ENCODE results near the gene CMTM3.
"Not testable (repeated sequence)": the region's sequence is repeated elsewhere in the genome, so short reads cannot be mapped to it uniquely, and the experiment has no call there.

Gene CMTM3

DNA sequence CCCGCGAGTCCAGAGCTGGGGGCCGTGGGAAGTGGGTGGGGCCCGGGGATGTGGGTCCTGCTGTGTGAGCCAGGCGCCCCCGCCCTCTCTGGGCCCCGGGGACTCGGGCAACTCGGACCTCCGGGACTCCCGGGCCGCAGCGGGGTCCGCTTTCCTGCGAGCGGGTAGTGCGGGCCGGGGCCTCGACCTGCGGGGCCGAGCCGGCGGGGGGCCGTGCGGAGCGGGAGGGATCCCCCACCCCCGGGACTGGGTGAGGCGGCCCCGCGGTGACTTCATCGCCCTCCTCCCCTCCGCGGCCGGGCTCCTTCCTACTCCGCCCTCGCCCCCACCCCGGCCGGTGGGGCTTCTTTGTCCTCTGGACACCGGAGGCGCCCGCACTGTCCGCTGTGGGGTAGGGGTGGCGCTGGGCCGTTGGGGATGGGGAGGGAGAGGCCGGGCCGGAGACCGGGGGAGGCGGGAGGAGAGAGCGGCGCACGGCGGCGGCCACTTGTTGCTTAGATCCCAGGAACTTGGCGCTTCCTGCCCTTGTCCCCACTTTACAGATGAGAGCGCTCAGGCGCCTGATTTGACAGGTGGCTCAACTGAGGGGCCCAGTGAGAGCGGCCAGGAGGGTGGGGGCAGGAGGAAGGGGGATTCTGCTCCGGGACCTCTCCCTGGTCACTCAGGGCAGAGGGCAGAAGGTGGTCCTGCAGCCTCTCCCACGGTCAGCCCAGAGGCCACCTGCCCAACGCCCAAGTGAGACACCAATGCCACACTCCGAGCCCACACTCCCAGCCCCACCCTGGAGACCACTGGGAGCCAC lies 874 bp downstream of the CMTM3 start:
- ATAC-seq (replicated peaks; ENCODE audit: extremely low read depth, poor library complexity, severe bottlenecking) (no peak), DNase-seq (ENCODE audit: low spot score in 2 of 2) (no peak)
- peak overlapping the region; percentile 88 for H3K4me3 Mint-ChIP-seq
- peak overlapping the region; percentile 60 for H3K27ac Mint-ChIP-seq (ENCODE audit: low read depth)
- peaks cover 42% of the 10 kb centered on the region for H3K4me1 Mint-ChIP-seq
- H3K36me3 Mint-ChIP-seq (ENCODE audit: insufficient read depth) = peaks cover 20% of the 10 kb centered on the region
- no peaks in the 10 kb centered on the region for H3K9me3 Mint-ChIP-seq
- H3K27me3 Mint-ChIP-seq = no peaks in the 10 kb centered on the region

DNA sequence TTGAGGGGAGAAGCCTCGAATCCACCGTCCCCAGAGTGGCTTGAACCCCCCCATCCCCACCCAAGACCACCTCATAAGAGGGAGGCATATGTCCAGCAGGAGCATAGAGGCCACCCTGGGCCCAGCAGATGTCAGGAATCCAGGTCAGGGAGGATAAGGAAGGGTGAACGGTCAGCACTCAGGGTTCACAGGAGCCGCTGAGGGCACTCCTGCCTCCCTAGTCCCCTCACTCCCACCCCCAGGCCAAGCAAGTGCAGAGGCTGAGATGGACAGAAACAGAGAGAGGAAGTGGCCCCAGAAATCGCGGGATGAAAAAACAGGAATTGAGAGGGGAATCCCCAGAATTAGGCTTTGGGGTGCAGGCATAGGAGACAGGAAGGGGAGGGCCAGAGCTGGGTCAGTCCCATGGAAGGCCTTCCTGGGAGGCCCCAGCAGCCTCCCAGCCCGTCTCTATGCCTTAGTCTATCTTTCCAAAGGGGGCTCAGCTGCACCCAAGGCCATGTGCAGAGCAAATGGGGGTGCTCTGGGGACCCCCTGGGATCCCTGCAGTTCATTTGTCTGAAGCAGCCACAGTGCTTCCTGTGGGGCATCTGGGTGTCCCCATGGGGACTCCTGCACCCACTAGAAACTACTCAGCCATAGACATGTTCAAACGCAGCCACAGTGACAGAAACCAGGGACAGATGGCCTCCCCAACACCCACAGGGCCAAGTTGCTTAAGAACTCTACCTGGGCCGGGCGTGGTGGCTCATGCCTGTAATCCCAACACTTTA lies 1.7 kb downstream of the CMTM3 start:
- no peaks in the 10 kb centered on the region for H3K9me3 Mint-ChIP-seq
- peak overlapping the region; percentile 60 for H3K27ac Mint-ChIP-seq (ENCODE audit: low read depth)
- peaks cover 42% of the 10 kb centered on the region for H3K4me1 Mint-ChIP-seq
- H3K36me3 Mint-ChIP-seq (ENCODE audit: insufficient read depth) = peaks cover 25% of the 10 kb centered on the region
- no peak for ATAC-seq (replicated peaks; ENCODE audit: extremely low read depth, poor library complexity, severe bottlenecking)
- H3K27me3 Mint-ChIP-seq = no peaks in the 10 kb centered on the region
- H3K4me3 Mint-ChIP-seq = peak overlapping the region; percentile 74
- no peak for DNase-seq (ENCODE audit: low spot score in 2 of 2)

DNA sequence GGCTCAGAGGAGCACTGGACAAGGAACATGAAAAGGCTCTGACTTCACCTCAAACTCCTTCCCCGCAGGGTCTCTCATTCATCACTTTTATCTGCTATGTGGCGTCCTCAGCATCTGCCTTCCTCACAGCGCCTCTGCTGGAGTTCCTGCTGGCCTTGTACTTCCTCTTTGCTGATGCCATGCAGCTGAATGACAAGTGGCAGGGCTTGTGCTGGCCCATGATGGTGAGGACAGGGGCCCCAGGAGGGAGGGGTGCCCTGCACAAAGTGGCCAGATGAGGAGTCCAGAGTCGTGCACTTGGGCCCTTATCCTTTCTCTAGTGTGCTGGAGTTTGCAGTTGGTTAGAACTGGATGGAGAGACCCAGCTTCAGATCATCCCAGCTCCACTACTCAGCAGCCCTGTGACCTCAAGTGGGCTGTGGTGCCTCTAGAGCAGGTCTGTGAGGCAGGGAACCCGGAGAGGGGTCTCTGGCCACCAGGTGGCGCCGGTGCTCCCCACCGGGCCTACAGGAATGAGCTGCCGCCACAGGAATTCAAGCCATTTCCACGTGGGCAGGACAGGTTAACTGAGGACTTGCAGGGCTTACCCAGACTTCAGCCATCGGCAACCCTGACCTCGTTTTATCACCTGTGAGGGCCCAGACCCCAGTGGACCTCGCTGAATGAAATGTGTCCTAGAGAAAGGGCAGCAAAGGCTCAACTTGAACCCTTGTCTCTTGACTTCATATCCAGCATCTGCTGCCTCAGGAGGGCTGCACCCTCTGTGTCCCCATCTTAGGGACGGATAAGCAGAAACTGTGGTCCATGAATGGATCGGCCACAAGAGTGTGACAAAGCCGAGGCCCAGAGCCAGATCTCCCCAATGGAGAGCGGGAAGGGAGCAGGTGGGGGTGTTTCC lies 4.0 kb downstream of the CMTM3 start:
- no peaks in the 10 kb centered on the region for H3K9me3 Mint-ChIP-seq
- H3K27me3 Mint-ChIP-seq = no peaks in the 10 kb centered on the region
- peak overlapping the region; percentile 49 for H3K4me3 Mint-ChIP-seq
- ATAC-seq (replicated peaks; ENCODE audit: extremely low read depth, poor library complexity, severe bottlenecking) = no peak
- peak; percentile 63 to 75 for DNase-seq (ENCODE audit: low spot score in 2 of 2)
- peaks cover 42% of the 10 kb centered on the region for H3K36me3 Mint-ChIP-seq (ENCODE audit: insufficient read depth)
- no peak overlapping the region for H3K27ac Mint-ChIP-seq (ENCODE audit: low read depth)
- peaks cover 35% of the 10 kb centered on the region for H3K4me1 Mint-ChIP-seq

DNA sequence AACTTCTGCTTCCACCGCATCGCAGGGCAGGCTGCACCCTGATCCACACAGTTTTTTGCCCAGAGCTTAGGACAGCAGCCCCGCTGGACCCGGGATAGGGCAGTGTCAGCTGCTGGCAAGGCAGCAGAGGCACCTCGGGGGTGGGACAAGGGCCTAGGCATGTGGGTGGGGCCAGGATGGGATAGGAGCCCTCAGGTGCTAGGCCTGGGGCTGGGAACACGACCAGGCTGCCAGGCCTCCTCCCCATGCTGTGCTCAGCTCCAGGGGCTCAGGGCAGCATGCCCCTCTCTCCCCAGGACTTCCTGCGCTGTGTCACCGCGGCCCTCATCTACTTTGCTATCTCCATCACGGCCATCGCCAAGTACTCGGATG lies 4.6 kb downstream of the CMTM3 start:
- H3K27ac Mint-ChIP-seq (ENCODE audit: low read depth) = no peak overlapping the region

DNA sequence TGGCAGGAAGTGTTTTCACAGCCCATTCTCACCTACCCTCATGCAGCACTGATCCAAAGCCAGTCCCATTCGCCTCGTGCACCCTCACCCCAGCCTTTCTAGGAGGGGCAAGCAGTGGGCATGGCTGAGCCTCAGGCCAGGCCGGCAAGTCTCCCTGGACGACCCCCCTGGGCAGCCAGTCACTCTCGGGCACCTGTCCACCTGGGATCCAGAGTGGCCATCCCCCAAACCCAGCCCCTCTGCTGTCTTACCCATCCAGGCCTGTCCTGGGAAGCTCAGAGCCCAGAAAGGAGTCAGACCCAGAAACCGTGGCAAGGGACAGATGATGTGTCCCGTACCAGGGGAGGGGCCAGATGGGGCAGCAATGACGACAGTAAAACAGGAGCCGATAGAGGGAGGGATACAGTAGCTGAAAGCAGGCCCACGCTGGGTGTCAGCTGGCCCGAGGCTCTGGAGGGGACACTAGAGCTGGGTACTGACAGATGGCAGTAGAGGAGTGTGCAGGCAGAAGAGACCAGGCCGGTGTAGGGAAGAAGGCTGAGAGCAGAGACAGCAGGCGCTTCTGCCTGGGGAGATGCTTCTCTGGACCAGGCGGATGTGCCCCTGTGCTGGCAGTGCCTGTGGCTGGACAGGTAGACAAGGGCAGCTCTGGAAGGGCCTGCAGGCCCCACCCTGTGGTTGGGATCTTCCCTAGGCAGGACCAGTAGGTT lies 5.8 kb downstream of the CMTM3 start:
- H3K36me3 Mint-ChIP-seq (ENCODE audit: insufficient read depth) = peaks cover 42% of the 10 kb centered on the region
- peak overlapping the region; percentile 16 for H3K27ac Mint-ChIP-seq (ENCODE audit: low read depth)
- no peaks in the 10 kb centered on the region for H3K9me3 Mint-ChIP-seq
- peaks cover 28% of the 10 kb centered on the region for H3K4me1 Mint-ChIP-seq
- DNase-seq (ENCODE audit: low spot score in 2 of 2) (no peak), ATAC-seq (replicated peaks; ENCODE audit: extremely low read depth, poor library complexity, severe bottlenecking) (no peak)
- H3K27me3 Mint-ChIP-seq = no peaks in the 10 kb centered on the region
- no peak overlapping the region for H3K4me3 Mint-ChIP-seq

More for the DNA sequence above, 4.6 kb downstream of the CMTM3 start:
- Mint-ChIP-seq H3K36me3 (ENCODE audit: insufficient read depth) (peaks cover 39% of the 10 kb centered on the region), H3K27me3 (no peaks in the 10 kb centered on the region), H3K4me1 (peaks cover 28% of the 10 kb centered on the region), H3K4me3 (no peak overlapping the region), H3K9me3 (no peaks in the 10 kb centered on the region)
- no peak for ATAC-seq (replicated peaks; ENCODE audit: extremely low read depth, poor library complexity, severe bottlenecking)
- no peak for DNase-seq (ENCODE audit: low spot score in 2 of 2)

DNA sequence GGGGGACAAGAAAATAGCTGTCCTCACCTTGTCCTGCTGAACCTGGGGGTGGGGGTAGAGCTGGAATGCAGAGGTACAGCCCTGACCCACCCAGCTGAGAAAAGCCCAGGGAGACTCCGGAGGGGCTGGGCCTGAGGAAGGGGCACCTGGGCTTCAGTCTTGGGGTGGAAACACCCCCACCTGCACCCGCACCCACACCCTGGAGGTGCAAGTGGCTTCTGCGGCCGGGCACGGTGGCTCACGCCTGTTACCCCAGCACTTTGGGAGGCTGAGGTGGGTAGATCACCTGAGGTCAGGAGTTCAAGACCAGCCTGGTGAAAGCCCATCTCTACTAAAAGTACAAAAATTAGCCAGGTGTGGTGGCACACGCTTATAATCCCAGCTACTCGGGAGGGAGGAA lies 7.4 kb downstream of the CMTM3 start:
- not testable (repeated sequence) for H3K27me3 Mint-ChIP-seq; H3K4me3 Mint-ChIP-seq; ATAC-seq (replicated peaks; ENCODE audit: extremely low read depth, poor library complexity, severe bottlenecking); H3K9me3 Mint-ChIP-seq; DNase-seq (ENCODE audit: low spot score in 2 of 2)
- Mint-ChIP-seq H3K36me3 (ENCODE audit: insufficient read depth) (peaks cover 37% of the 10 kb centered on the region), H3K27ac (ENCODE audit: low read depth) (peak overlapping the region; percentile 57), H3K4me1 (peaks cover 16% of the 10 kb centered on the region)

DNA sequence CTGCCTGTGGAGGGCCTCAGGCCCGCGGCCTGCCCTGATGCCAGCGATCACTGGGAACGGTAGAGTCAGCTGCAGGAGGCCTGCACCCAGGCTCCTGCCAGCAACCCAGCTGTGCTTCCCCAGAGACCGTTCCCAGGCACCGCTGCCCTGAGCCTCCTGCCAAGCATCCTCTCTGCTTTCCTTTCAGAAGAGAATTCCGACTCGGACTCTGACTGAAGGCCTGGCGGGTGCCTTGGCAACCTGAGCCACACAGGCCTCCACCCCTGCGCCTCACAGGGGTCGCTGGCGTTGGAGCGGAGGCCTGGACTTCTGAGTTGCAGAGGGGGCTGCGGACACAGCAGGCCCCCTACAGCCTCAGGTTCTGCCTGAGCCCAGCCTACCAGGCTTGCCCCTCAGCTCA lies 7.9 kb downstream of the CMTM3 start:
- H3K27ac Mint-ChIP-seq (ENCODE audit: low read depth) = peak overlapping the region; percentile 57
- peaks cover 37% of the 10 kb centered on the region for H3K36me3 Mint-ChIP-seq (ENCODE audit: insufficient read depth)
- no peak overlapping the region for H3K4me3 Mint-ChIP-seq
- no peak for DNase-seq (ENCODE audit: low spot score in 2 of 2)
- H3K27me3 Mint-ChIP-seq = no peaks in the 10 kb centered on the region
- no peaks in the 10 kb centered on the region for H3K9me3 Mint-ChIP-seq
- no peak for ATAC-seq (replicated peaks; ENCODE audit: extremely low read depth, poor library complexity, severe bottlenecking)
- peaks cover 11% of the 10 kb centered on the region for H3K4me1 Mint-ChIP-seq

DNA sequence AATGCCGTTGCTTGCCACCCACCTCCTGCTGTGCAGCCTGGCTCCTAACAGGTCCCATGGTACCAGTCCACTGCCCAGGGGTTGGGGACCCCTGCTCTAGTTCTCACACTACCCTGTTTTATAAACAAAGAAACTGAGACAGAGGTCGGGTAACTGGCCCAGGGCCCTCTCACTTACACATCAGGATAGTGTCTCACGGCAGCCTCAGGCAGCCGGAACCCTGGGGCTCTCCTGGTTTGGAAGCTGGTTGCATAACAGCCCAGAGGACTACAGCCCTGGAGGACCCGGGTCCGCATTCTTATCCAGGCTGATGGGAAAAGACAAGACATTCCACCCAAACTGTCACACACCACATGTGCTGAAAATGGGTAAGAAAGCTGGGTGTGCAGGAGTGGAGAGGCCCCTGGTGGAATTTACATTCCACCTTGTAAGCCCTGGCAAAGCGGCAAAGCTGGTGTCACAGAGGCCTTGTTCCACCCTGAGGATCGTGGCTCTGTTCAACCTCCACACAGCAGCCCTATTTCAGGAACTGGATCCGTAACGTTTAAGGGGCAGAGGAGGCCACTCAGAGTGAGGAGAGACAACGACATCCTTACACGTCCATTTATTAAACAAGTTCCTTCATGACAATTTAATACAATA lies 9.8 kb downstream of the CMTM3 start:
- H3K36me3 Mint-ChIP-seq (ENCODE audit: insufficient read depth) = peaks cover 37% of the 10 kb centered on the region
- DNase-seq (ENCODE audit: low spot score in 2 of 2) (no peak), ATAC-seq (replicated peaks; ENCODE audit: extremely low read depth, poor library complexity, severe bottlenecking) (no peak)
- H3K4me3 Mint-ChIP-seq = no peak overlapping the region
- H3K4me1 Mint-ChIP-seq = no peaks in the 10 kb centered on the region
- no peaks in the 10 kb centered on the region for H3K9me3 Mint-ChIP-seq
- no peak overlapping the region for H3K27ac Mint-ChIP-seq (ENCODE audit: low read depth)
- no peaks in the 10 kb centered on the region for H3K27me3 Mint-ChIP-seq

DNA sequence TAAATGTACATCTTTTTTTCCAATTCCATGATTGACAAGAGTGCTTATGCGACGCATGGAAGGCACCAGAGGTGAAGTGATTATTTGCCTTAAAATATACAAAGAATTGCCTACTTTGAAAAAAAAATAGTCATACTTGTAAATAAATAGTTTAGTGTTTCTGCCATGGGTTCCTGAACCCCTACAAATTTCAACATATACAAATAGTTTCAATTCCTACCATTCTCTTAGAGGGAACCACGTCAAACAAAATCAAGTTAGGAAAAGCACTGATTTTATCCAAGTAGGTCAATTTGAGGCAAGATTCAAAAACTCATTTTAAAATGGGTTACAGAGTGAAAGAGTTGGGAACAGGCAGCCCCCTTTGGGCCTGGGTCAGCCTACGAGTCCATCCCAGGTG lies 11.7 kb downstream of the CMTM3 start:
- H3K4me3 Mint-ChIP-seq = no peak overlapping the region
- no peaks in the 10 kb centered on the region for H3K4me1 Mint-ChIP-seq
- H3K9me3 Mint-ChIP-seq = no peaks in the 10 kb centered on the region
- peaks cover 25% of the 10 kb centered on the region for H3K36me3 Mint-ChIP-seq (ENCODE audit: insufficient read depth)
- no peak for DNase-seq (ENCODE audit: low spot score in 2 of 2)
- no peaks in the 10 kb centered on the region for H3K27me3 Mint-ChIP-seq
- H3K27ac Mint-ChIP-seq (ENCODE audit: low read depth) = no peak overlapping the region
- no peak for ATAC-seq (replicated peaks; ENCODE audit: extremely low read depth, poor library complexity, severe bottlenecking)

DNA sequence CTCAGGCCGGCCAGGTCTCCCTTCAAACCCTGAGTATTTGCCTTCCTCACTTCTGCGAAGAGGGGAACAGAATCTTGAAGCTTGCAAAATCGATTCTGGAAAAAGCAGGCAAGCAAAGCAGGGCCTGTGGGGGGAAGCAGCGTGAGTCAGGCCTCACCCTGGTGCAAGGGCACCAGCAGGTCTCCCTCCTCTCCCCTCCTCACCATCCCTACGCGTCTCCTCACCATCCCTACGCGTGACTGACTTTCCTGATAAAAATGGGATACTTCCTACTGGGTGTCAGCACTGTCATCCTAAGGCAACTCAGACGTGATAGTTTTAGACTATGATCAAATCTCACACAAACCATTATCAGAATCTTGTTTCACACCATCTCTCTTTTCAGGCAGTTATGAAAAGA lies 12.1 kb downstream of the CMTM3 start:
- H3K27ac Mint-ChIP-seq (ENCODE audit: low read depth) = no peak overlapping the region
- peaks cover 21% of the 10 kb centered on the region for H3K36me3 Mint-ChIP-seq (ENCODE audit: insufficient read depth)
- H3K9me3 Mint-ChIP-seq = no peaks in the 10 kb centered on the region
- ATAC-seq (replicated peaks; ENCODE audit: extremely low read depth, poor library complexity, severe bottlenecking) (no peak), DNase-seq (ENCODE audit: low spot score in 2 of 2) (no peak)
- H3K27me3 Mint-ChIP-seq = no peaks in the 10 kb centered on the region
- no peak overlapping the region for H3K4me3 Mint-ChIP-seq
- no peaks in the 10 kb centered on the region for H3K4me1 Mint-ChIP-seq

DNA sequence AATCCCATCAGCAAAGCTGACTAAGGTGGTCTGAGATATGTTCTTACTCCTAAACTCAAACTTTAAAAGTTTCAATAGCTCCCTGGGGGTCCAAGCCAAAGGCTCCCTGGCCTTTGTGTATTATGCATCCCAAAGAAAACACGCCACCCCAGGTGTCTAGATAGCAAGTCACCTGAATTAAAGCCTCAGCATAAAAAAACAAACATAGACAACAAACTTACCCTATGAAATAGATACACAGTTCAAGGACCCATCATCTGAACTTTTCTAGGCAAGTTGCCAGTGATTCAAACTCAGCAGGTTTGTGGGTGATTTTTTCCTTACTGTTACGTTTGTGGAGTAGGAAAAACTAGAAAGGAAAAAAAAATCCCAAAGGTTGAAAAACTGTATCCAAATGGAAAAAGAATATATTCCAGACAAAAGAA lies 12.5 kb downstream of the CMTM3 start:
- no peak overlapping the region for H3K27ac Mint-ChIP-seq (ENCODE audit: low read depth)
- no peaks in the 10 kb centered on the region for H3K27me3 Mint-ChIP-seq

More for the DNA sequence above, 12.5 kb downstream of the CMTM3 start:
- H3K4me1 Mint-ChIP-seq = no peaks in the 10 kb centered on the region
- H3K36me3 Mint-ChIP-seq (ENCODE audit: insufficient read depth) = peaks cover 17% of the 10 kb centered on the region
- DNase-seq (ENCODE audit: low spot score in 2 of 2) (no peak), ATAC-seq (replicated peaks; ENCODE audit: extremely low read depth, poor library complexity, severe bottlenecking) (no peak)
- H3K4me3 Mint-ChIP-seq = no peak overlapping the region
- H3K9me3 Mint-ChIP-seq = no peaks in the 10 kb centered on the region
